ENCODE measurements around the gene CAP1. TPM values are rescaled to one million over a fixed set of nuclear protein-coding genes. Genes with fewer than 3 reads are reported as not detected.

Gene CAP1
- total and polyA plus RNA-seq, 2 of the 13 experiments (the other 11 are each of a cell fraction or from before 2014, with no cell fraction given): 174 to 195 TPM

- TF ChIP-seq CBX2 (IDR thresholded peaks at IDR 0.05; ENCODE audit: low read depth, low read length) (no peak), CBX2 (CRISPR knock-in tag; IDR thresholded peaks at IDR 0.05; ENCODE audit: low read depth) (no peak), HNF1B (CRISPR knock-in tag; IDR thresholded peaks at IDR 0.05) (peak; percentile 62; the same call in 1 of the 2 replicates), PITX1 (CRISPR knock-in tag; IDR thresholded peaks at IDR 0.05) (no peak; the same call in 1 of the 2 replicates), ZFP91 (CRISPR knock-in tag; IDR thresholded peaks at IDR 0.05; ENCODE audit: borderline replicate concordance) (peak; percentile 27; the same call in 1 of the 2 replicates), ZBTB38 (CRISPR knock-in tag; IDR thresholded peaks at IDR 0.05) (peak; percentile 28; the same call in 1 of the 2 replicates), JARID2 (CRISPR knock-in tag; IDR thresholded peaks at IDR 0.05; ENCODE audit: insufficient replicate concordance) (no peak), MED13 (CRISPR knock-in tag; IDR thresholded peaks at IDR 0.05) (no peak), ELF3 (CRISPR knock-in tag; IDR thresholded peaks at IDR 0.05) (0 out of 2 replicates have a peak, but pooled peaks have one; percentile 72), ZNF329 (CRISPR knock-in tag; IDR thresholded peaks at IDR 0.05; ENCODE audit: low read depth) (no peak), ATF5 (CRISPR knock-in tag; IDR thresholded peaks at IDR 0.05; ENCODE audit: low read depth) (no peak), ZNF770 (CRISPR knock-in tag; IDR thresholded peaks at IDR 0.05) (peak; percentile 39; the same call in 1 of the 2 replicates), ZNF615 (CRISPR knock-in tag; IDR thresholded peaks at IDR 0.05; ENCODE audit: borderline replicate concordance) (no peak), FOXA3 (CRISPR knock-in tag; IDR thresholded peaks at IDR 0.05) (0 out of 2 replicates have a peak, but pooled peaks have one; percentile 19), ESRRA (CRISPR knock-in tag; IDR thresholded peaks at IDR 0.05; ENCODE audit: low read depth) (no peak), ZBTB25 (CRISPR knock-in tag; IDR thresholded peaks at IDR 0.05) (no peak; the same call in 1 of the 2 replicates), ZFP1 (CRISPR knock-in tag; IDR thresholded peaks at IDR 0.05) (no peak; the same call in 1 of the 2 replicates), PHF8 (CRISPR knock-in tag; IDR thresholded peaks at IDR 0.05) (peak; percentile 66), SETDB1 (CRISPR knock-in tag; IDR thresholded peaks at IDR 0.05; ENCODE audit: borderline replicate concordance) (no peak), NR2F6 (IDR thresholded peaks at IDR 0.05) (peak; percentile 46), NR2F6 (CRISPR knock-in tag; IDR thresholded peaks at IDR 0.05) (no peak), TAF15 (IDR thresholded peaks at IDR 0.05; ENCODE audit: low read depth, low read length, poor library complexity, severe bottlenecking) (peak; percentile 70)
These were observed at the start of gene CAP1 (continued) for GRCh38 chr1:40040511-40041465.
